Measurements from ENCODE around the gene LIG4.
"Not testable (repeated sequence)": the region's sequence is repeated elsewhere in the genome, so short reads cannot be mapped to it uniquely, and the experiment has no call there.

LIG4 gene

GRCh38 chr13:108215436-108215835 is at the start of gene LIG4:
Gene LIG4, minus strand, starts transcription at chr13:108215536. Its CDS starts 4,268 bp downstream, at chr13:108211268.
- peak; percentile 82 to 87 for DNase-seq (ENCODE audit: extremely low read depth in 1 of 2, low read depth in 1 of 2)

- no peak for DNase-seq (ENCODE audit: extremely low read depth in 1 of 2, low read depth in 1 of 2)
These were observed 48.5 kb upstream of the LIG4 start for GRCh38 chr13:108263621-108264355.

- no peak for DNase-seq (ENCODE audit: extremely low read depth in 1 of 2, low read depth in 1 of 2)
These were observed 41.9 kb upstream of the LIG4 start for GRCh38 chr13:108257248-108257647.

GRCh38 chr13:108249150-108249549 is 33.8 kb upstream of the LIG4 start:
- DNase-seq (ENCODE audit: extremely low read depth in 1 of 2, low read depth in 1 of 2), result no peak

- DNase-seq (ENCODE audit: extremely low read depth in 1 of 2, low read depth in 1 of 2), result no peak
These were observed 15.0 kb upstream of the LIG4 start for GRCh38 chr13:108230377-108230776.

GRCh38 chr13:108227651-108228272 is 12.4 kb upstream of the LIG4 start:
- no peak for DNase-seq (ENCODE audit: extremely low read depth in 1 of 2, low read depth in 1 of 2)

GRCh38 chr13:108226184-108226583 is 10.8 kb upstream of the LIG4 start:
- DNase-seq (ENCODE audit: extremely low read depth in 1 of 2, low read depth in 1 of 2), result no peak

- no peak for DNase-seq (ENCODE audit: extremely low read depth in 1 of 2, low read depth in 1 of 2)
These were observed 10.1 kb upstream of the LIG4 start for GRCh38 chr13:108225440-108225839.

GRCh38 chr13:108223687-108224503 is 8.6 kb upstream of the LIG4 start:
- no peak for DNase-seq (ENCODE audit: extremely low read depth in 1 of 2, low read depth in 1 of 2)

- no peak for DNase-seq (ENCODE audit: extremely low read depth in 1 of 2, low read depth in 1 of 2)
These were observed 4.7 kb upstream of the LIG4 start for GRCh38 chr13:108220041-108220440.

- DNase-seq (ENCODE audit: extremely low read depth in 1 of 2, low read depth in 1 of 2), result peak; percentile 78 to 81
These were observed 3.0 kb upstream of the LIG4 start, which contains the start of gene ABHD13 for GRCh38 chr13:108218044-108218974. Gene ABHD13, plus strand, starts transcription at chr13:108218392. Its CDS starts 10,827 bp downstream, at chr13:108229219.

GRCh38 chr13:108217307-108218043 is 2.1 kb upstream of the LIG4 start:
- DNase-seq (ENCODE audit: extremely low read depth in 1 of 2, low read depth in 1 of 2), result not testable (repeated sequence)

- DNase-seq (ENCODE audit: extremely low read depth in 1 of 2, low read depth in 1 of 2), result no peak
These were observed 680 bp downstream of the LIG4 start for GRCh38 chr13:108214441-108215271.

- DNase-seq (ENCODE audit: extremely low read depth in 1 of 2, low read depth in 1 of 2), result no peak
These were observed 1.4 kb downstream of the LIG4 start for GRCh38 chr13:108213946-108214345.

GRCh38 chr13:108212886-108213285 is 2.5 kb downstream of the LIG4 start:
- no peak for DNase-seq (ENCODE audit: extremely low read depth in 1 of 2, low read depth in 1 of 2)

GRCh38 chr13:108210551-108210950 is 4.8 kb downstream of the LIG4 start:
- DNase-seq (ENCODE audit: extremely low read depth in 1 of 2, low read depth in 1 of 2), result no peak

- DNase-seq (ENCODE audit: extremely low read depth in 1 of 2, low read depth in 1 of 2), result no peak
These were observed 14.4 kb downstream of the LIG4 start for GRCh38 chr13:108200781-108201398.

- DNase-seq (ENCODE audit: extremely low read depth in 1 of 2, low read depth in 1 of 2), result no peak
These were observed 19.5 kb downstream of the LIG4 start for GRCh38 chr13:108195861-108196260.
